Activated T-cell treated with anti-CD3 and anti-CD28 coated beads for 1 hour (primary cell): ENCODE results near the gene ZNF536.

Experiments
- DNase-seq: peaks from one replicate; pipeline ENCODE4 v3.0.0-alpha.2; 2020; ENCODE audit warnings: low read depth

Gene ZNF536

GRCh38 chr19:30371960-30372824, at the start of gene ZNF536:
Gene ZNF536 (plus strand): TSS chr19:30372384. CDS start chr19:30443563, 71,179 bp downstream.
- no peak for DNase-seq

GRCh38 chr19:30322641-30323320, 49.4 kb upstream of the ZNF536 start:
- no peak for DNase-seq

- no peak for DNase-seq
Measured at GRCh38 chr19:30323904-30324303, 48.3 kb upstream of the ZNF536 start.

- no peak for DNase-seq
Measured at GRCh38 chr19:30324982-30325381, 47.2 kb upstream of the ZNF536 start.

- DNase-seq, result no peak
Measured at GRCh38 chr19:30325676-30326392, 46.4 kb upstream of the ZNF536 start.

GRCh38 chr19:30326393-30326710, 45.8 kb upstream of the ZNF536 start:
- no peak for DNase-seq

- DNase-seq, result no peak
Measured at GRCh38 chr19:30327331-30327730, 44.9 kb upstream of the ZNF536 start.

- no peak for DNase-seq
Measured at GRCh38 chr19:30328096-30328495, 44.1 kb upstream of the ZNF536 start.

- no peak for DNase-seq
Measured at GRCh38 chr19:30330266-30330665, 41.9 kb upstream of the ZNF536 start.

GRCh38 chr19:30332445-30333234, 39.5 kb upstream of the ZNF536 start:
- DNase-seq, result no peak

GRCh38 chr19:30333291-30334065, 38.7 kb upstream of the ZNF536 start:
- DNase-seq, result no peak

- no peak for DNase-seq
Measured at GRCh38 chr19:30334841-30335240, 37.3 kb upstream of the ZNF536 start.

- no peak for DNase-seq
Measured at GRCh38 chr19:30335306-30335886, 36.8 kb upstream of the ZNF536 start.

GRCh38 chr19:30336290-30336689, 35.9 kb upstream of the ZNF536 start:
- no peak for DNase-seq

- DNase-seq, result no peak
Measured at GRCh38 chr19:30338041-30338456, 34.1 kb upstream of the ZNF536 start.

GRCh38 chr19:30338878-30339623, 33.1 kb upstream of the ZNF536 start:
- no peak for DNase-seq

GRCh38 chr19:30339624-30340525, 32.3 kb upstream of the ZNF536 start:
- no peak for DNase-seq

- no peak for DNase-seq
Measured at GRCh38 chr19:30340771-30341561, 31.2 kb upstream of the ZNF536 start.
